GM21447 (cell line): ENCODE data around the gene STIP1.

Source experiments
- ATAC-seq: cut with Tn5 transposase; IDR thresholded peaks from one replicate; pipeline ENCODE4 v1.9.1; 2021; ENCODE audit not compliant: unreplicated experiment

The STIP1 gene

DNA sequence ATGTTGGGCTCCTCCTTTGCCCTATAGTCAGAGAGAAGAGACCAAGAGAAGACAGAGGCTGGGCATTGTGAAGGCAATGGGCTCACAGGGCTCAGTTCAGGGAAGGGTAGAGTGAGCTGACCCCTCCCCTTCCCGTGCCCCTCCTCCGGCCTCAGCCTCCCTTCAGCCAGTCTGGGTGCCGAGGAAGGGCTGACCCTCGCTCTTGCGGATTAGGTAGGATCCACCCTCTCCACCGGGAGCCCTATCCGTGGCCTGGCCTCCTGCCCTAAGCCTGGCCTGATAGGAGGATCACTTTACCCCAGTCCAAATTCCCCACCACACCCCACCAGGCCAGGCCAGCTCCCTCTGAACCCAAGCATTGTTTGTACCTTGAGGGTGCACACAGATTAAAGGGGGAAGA is 62.6 kb downstream of the STIP1 start:
- no peak for ATAC-seq

DNA sequence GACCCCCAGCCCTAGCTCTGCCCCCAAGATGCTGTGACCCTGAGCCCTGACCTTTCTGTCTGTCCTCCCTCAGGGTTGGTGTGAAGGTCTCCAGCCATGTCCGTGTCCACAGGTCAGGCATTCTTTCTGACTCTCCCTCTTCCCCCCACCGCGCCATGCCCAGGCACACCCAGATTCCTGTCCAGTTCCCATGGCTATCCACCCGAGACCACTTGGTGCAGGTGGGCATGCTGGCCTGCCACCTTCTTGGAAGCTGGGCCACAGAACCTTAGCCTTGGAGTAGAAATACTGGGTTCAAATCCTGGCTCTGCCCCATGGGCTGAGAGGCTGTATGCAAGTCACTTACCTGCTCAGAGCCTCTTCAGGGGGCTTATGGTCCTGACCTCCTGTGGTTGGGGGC is 63.1 kb downstream of the STIP1 start:
- no peak for ATAC-seq

DNA sequence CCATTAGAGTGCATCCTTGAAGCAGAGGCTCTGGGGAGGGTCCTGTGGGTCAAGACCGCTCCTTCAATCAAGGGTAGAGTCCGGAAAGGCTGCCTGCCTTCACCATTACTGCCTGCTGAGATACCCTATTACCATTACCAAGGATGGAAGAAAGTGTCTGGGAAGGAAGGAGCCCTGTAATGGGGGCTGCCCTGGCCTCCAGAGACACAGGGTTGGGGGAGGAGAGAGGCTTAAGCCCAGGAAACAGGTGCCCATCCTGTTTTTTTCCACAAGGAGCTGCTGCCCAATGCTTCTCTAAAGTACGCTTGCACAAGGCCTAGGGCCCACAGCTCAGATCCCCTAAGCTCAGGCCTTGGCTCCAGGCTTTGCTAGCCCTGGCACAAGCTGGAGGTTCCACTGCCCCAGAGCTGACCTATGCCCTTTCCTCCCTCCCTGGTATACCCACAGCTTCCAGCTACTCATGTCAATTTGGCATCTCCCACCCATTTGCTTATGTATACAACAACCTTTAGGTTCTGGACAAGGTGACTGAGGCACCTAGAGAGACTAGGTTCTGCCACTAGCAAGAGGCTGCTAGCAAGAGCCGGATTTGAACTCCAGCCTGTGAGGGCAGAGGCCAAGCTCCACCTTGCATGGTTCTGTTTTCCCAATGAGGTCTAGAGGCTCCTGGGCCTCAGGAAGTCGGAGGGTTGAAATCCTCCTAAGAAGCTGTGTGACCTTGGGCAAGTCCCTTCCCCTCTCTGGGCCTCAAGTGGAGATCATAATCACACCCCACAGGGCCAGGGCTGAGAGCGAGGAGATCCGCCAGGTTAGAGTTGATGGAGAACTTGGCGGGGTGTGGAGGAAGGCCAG is 63.8 kb downstream of the STIP1 start:
- ATAC-seq = no peak

DNA sequence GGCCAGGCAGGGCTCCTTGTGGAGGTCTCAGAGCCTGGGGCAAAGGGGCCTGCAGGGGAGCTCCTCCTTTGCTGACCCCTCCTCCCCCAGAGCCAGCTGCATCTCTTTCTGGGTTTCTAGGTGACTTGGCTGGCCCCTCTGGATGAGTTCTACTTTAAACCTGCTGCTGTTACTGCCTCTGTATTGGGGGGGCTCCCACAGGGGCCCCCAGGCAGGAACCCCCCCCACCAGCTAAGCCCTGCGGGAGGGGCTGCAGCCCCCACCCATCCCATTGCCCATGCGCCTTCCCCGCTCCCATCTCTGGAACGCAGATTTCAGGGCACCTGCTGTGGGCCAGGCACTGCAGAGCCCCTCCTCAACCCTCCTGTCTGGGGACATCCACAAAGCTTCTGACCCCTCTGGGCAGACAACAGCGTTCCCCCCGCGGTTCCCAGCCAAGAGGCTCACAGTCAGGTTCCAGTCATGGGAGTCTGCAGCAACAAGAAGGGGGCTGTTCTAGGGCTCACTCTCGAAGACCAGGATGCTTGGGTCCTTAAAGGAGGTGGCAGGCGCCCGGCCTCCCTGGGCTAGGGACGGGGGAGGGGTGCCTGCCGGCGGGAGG is 64.5 kb downstream of the STIP1 start:
- ATAC-seq = no peak

DNA sequence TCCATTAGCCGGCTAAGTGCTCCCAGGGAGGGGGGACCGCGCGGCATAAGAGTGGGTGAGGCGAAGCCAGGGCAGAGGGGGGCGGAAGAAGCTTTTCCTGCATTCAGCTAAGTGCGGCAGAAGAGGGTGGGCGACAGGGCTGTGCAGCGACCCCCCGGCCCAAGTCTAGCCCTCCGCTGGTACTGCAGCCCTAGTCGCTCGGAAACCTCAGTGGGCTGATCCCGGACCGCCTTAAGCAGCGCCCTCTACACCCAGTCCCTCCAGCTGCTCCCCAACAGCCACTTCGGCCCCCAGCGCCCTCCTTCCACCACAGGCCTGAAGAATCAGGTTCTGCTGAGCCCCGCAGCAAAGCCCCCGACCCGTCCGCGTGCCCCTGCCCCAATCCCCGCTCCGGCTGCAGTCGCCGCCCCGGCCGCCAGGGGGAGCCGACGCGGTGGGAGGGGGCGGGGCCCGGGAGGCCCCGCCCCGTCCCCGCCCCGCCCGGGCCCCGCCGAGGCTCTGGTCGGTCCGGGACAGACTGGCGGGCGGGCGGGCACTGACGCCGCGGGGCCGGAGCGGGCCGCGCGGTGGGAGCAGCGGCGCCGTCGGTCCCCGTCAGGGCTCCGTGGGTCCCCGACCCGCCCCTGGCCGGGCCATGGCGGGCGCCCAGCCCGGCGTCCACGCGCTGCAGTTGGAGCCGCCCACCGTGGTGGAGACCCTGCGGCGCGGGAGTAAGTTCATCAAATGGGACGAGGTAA is 65.2 kb downstream of the STIP1 start, which contains the start of gene PLCB3:
PLCB3 (plus strand) TSS at position 515 of the 737 bp plus-strand sequence; CDS start at position 635, 120 bp downstream.
- ATAC-seq = no peak

DNA sequence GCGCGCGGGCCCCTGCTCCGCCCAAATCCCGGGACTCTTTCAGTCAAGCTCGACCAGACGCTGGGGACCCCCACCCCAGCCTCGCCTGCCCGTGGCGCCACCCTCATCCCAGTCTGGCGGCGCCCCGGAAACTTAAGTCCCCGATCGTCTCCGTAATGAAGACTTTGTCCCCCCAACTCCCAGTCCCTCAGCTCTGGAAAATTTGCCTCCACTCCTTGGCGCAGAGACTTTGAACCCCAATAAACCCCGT is 65.7 kb downstream of the STIP1 start:
- no peak for ATAC-seq

DNA sequence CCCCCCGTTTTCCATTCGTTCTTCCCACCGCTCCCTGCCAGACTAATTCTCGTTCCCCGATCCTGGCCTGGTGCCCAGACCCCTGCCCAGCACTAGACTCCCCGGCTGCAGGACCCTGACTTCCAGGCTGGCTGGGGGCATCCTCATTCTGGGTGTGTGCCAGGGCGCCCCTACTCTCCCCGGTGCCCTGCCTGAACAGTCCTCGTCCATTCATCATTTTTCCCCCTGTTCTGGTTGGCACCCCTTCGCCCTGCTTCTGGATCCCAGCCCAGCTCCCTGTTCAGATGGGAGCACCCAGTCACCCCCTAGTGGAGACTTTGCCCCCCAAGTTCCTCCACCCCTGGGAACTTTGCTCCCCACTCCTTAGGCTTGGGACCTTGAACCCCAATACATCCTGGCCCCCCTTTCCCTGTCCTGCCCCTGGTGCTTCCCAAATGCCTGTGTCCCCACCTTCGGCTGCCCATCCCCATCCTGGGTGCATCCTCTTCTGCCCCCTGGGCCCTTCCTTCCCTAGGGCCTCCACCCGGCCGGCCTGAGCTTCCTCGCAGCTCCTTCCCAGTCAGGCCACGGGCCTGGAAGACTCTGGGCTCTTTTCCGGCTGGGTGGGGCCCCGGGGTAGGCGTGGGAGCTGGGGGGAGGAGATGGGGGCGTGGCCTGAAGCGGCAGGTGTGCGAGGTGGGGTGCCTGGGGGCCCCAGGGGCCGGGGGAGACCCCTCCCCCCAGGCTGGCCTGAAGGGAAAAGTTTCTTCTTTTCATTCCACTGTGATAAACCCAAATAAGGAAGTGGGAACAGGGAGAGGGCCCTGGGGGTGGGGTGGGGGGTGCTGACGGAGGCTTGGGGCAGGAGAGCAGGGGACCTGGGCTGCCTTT is 66.3 kb downstream of the STIP1 start:
- no peak for ATAC-seq

DNA sequence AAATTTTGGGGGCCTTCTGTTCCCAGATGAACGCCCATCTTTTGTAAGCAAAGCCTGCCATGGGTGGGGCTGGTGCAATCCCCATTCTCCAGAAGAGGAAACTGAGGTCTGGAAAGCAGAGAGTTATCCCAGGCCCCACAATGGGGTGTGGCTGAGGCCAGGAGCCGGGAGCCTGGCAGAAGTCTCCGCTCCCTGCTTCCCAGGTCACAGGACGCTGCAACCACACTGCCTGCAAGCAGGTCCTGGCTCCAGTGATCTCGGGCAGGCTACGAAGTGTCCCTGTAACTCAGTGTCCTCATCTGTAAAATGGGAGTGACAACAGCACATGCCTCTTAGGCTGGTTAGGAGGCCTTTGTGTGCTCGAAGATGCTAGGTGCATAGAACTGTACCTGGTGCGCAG is 67.1 kb downstream of the STIP1 start:
- no peak for ATAC-seq

DNA sequence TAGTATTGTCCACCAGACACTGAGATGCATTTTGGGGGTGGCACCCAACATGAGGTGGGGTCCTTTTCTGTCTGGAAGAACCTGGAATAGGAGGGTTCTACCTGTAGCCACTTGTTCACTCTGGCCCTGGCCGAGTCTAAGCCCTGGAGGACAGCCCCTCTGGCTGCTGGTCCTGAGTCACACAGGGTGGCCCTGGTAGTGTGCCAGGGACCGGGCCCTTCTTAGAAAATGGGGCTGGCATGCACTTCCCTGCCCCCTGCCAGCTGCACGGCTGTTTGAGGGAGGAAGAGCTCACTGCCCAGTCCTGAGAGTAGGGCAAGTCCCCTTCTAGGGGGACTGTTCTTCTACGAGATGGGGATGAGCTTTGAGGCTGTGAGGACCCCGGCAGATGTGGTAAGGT is 67.5 kb downstream of the STIP1 start:
- ATAC-seq = no peak
